Keratinocyte (primary cell): Measurements from ENCODE around the gene UCP2. TPM values are rescaled to one million over a fixed set of nuclear protein-coding genes. Genes with fewer than 3 reads are reported as not detected.

Experiments
- DNase-seq: peaks from one replicate; pipeline ENCODE4 v3.0.0-alpha.2; 2011; ENCODE audit warnings: low read depth, missing footprints, low spot score
- FAIRE-seq: peaks from 2 replicates; lab custom pipeline; 2011; peaks lifted over from hg19 to GRCh38; lab: Jason Lieb, UNC
- H2AFZ ChIP-seq: 2 replicates; pipeline ENCODE4 v1.6.0; 2012; ENCODE audit warnings: low read length, control low read depth, inconsistent platforms; ENCODE audit not compliant: control insufficient read depth
- H3K27ac ChIP-seq: 2 replicates; pipeline ENCODE4 v1.5.1; 2011; ENCODE audit warnings: low read length; ENCODE audit not compliant: control insufficient read depth, insufficient read depth
- H3K27me3 ChIP-seq: 3 replicates; pipeline ENCODE4 v1.6.0; 2011; ENCODE audit warnings: low read length; ENCODE audit not compliant: control insufficient read depth, insufficient read depth; ENCODE audit errors: extremely low read depth
- H3K36me3 ChIP-seq, 2 experiments: 2 replicates in 1 of 2; 3 replicates in 1 of 2; pipeline ENCODE4 v1.5.1; 2011; ENCODE audit warnings: low read length in 2 of 2, mild to moderate bottlenecking in 1 of 2; ENCODE audit not compliant: control insufficient read depth in 2 of 2, insufficient read depth in 2 of 2; ENCODE audit errors: extremely low read depth in 1 of 2
- H3K4me1 ChIP-seq: 3 replicates; pipeline ENCODE4 v1.5.1; 2011; ENCODE audit warnings: low read length; ENCODE audit not compliant: control insufficient read depth, insufficient read depth; ENCODE audit errors: extremely low read depth
- H3K4me2 ChIP-seq: 3 replicates; pipeline ENCODE4 v1.6.0; 2011; ENCODE audit warnings: low read depth, low read length; ENCODE audit not compliant: control insufficient read depth, insufficient read depth; ENCODE audit errors: extremely low read depth
- H3K4me3 ChIP-seq, 3 experiments: fragments of 200-600 bp in 1 of 3; sonication (generic) in 1 of 3; 2 replicates in 2 of 3; 3 replicates in 1 of 3; pipeline ENCODE4 v1.5.1; 2011 to 2016; ENCODE audit warnings: low read length in 3 of 3, mild to moderate bottlenecking in 3 of 3, control low read depth in 2 of 3, inconsistent platforms in 1 of 3, low read depth in 1 of 3, mixed read lengths in 1 of 3, mixed run types in 1 of 3, moderate library complexity in 1 of 3; ENCODE audit not compliant: control insufficient read depth in 2 of 3, insufficient read depth in 2 of 3; ENCODE audit errors: extremely low read depth in 1 of 3
- H3K79me2 ChIP-seq: 2 replicates; pipeline ENCODE4 v1.6.0; 2012; ENCODE audit warnings: low read length; ENCODE audit not compliant: control insufficient read depth, insufficient read depth
- H3K9ac ChIP-seq: 3 replicates; pipeline ENCODE4 v1.6.0; 2011; ENCODE audit warnings: low read length; ENCODE audit not compliant: control insufficient read depth, insufficient read depth; ENCODE audit errors: extremely low read depth
- H3K9me1 ChIP-seq: 3 replicates; pipeline ENCODE4 v1.6.0; 2011; ENCODE audit warnings: low read length; ENCODE audit not compliant: control insufficient read depth, insufficient read depth; ENCODE audit errors: extremely low read depth
- H3K9me3 ChIP-seq: 2 replicates; pipeline ENCODE4 v1.5.1; 2012; ENCODE audit warnings: low read depth, low read length; ENCODE audit not compliant: control insufficient read depth
- H4K20me1 ChIP-seq: 3 replicates; pipeline ENCODE4 v1.6.0; 2011; ENCODE audit warnings: low read length; ENCODE audit not compliant: control insufficient read depth, insufficient read depth; ENCODE audit errors: extremely low read depth
- EZH2 ChIP-seq: IDR thresholded peaks from one replicate; pipeline ENCODE4 v1.6.1; 2012; ENCODE audit warnings: inconsistent platforms, mild to moderate bottlenecking, low read length, moderate library complexity
- dilution Hi-C: fragments of 300-500 bp; cut with MboI; formaldehyde crosslinking; loops from one replicate; pipeline ENCODE4 v1.7.0; 2020; ENCODE audit warnings: low sequenced_read_pairs; ENCODE audit not compliant: extremely low pct_ligation_motif_present
- polyA plus RNA-seq, 5 experiments: library from polyadenylated mRNA; depleted of rRNA in 3 of 5; stranded (reverse) in 3 of 5; stranded (forward) in 1 of 5; unstranded in 1 of 5; fragments of >200 nt; gene quantifications; 1 replicate in 1 of 5; 2 replicates in 3 of 5; 3 replicates in 1 of 5; pipeline versions ENCODE4 v1.2.1 to v1.2.3, GENCODE V29; 2011 to 2012; ENCODE audit warnings: missing spikeins in 2 of 5, low read depth in 1 of 5, low replicate concordance in 1 of 5
- TF ChIP-seq, protein P1 (sequence below), 3 experiments: IDR thresholded peaks in 1 of 3; conservative IDR thresholded peaks in 1 of 3; optimal IDR thresholded peaks in 1 of 3; 2 replicates in 2 of 3; 3 replicates in 1 of 3; pipeline versions ENCODE3 to v1.5.1; 2011; ENCODE audit warnings: low read length in 3 of 3, mild to moderate bottlenecking in 3 of 3, moderate library complexity in 2 of 3, control low read depth in 1 of 3, inconsistent platforms in 1 of 3; ENCODE audit not compliant: insufficient read depth in 2 of 3; ENCODE audit errors: extremely low read depth in 1 of 3

UCP2 gene
- polyA plus RNA-seq, 1 donor (not counting 4 experiments of a cell fraction or from before 2014, with no cell fraction given) = 1.1 TPM

DNA sequence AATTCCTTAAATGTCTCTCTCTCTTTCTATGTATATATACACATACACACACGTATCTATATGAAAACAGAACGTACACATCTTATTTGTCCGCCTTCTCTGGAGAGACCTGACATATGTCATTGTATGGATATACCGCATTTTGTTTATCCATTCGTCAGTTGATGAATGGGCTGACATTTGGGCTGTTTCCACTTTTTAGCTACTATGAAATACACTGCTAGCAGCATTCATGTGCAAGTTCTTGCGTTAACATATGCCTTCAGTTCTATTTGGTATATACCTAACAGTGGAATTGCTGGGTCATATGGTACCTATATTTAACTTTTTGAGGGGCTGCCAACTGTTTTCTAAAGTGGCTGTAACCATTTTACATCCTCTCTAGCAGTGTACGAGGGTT, 49.9 kb downstream of the UCP2 start:
- H3K4me3 ChIP-seq = no peak overlapping the region
- TF ChIP-seq, protein P1, sequence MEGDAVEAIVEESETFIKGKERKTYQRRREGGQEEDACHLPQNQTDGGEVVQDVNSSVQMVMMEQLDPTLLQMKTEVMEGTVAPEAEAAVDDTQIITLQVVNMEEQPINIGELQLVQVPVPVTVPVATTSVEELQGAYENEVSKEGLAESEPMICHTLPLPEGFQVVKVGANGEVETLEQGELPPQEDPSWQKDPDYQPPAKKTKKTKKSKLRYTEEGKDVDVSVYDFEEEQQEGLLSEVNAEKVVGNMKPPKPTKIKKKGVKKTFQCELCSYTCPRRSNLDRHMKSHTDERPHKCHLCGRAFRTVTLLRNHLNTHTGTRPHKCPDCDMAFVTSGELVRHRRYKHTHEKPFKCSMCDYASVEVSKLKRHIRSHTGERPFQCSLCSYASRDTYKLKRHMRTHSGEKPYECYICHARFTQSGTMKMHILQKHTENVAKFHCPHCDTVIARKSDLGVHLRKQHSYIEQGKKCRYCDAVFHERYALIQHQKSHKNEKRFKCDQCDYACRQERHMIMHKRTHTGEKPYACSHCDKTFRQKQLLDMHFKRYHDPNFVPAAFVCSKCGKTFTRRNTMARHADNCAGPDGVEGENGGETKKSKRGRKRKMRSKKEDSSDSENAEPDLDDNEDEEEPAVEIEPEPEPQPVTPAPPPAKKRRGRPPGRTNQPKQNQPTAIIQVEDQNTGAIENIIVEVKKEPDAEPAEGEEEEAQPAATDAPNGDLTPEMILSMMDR (optimal IDR thresholded peaks at IDR 0.05 in 1 of 3, IDR thresholded peaks at IDR 0.05 in 1 of 3, conservative IDR thresholded peaks at IDR 0.05 in 1 of 3; ENCODE audit: extremely low read depth in 1 of 3, insufficient read depth in 2 of 3, low read length in 3 of 3) = no peak
- no peaks in the 10 kb centered on the region for H4K20me1 ChIP-seq
- no peaks in the 10 kb centered on the region for H3K9me3 ChIP-seq
- DNase-seq (no peak), FAIRE-seq (no peak)
- no peak overlapping the region for H3K27ac ChIP-seq
- no peak overlapping the region for H3K9ac ChIP-seq
- H3K36me3 ChIP-seq = peaks cover under 1 to 4% of the 10 kb centered on the region in 2 experiments
- no peaks in the 10 kb centered on the region for H3K4me1 ChIP-seq
- no peak overlapping the region for H2AFZ ChIP-seq
- H3K9me1 ChIP-seq = no peaks in the 10 kb centered on the region
- H3K27me3 ChIP-seq = no peaks in the 10 kb centered on the region
- no peak overlapping the region for H3K4me2 ChIP-seq
- no peaks in the 10 kb centered on the region for H3K79me2 ChIP-seq
- dilution Hi-C loops = no loop called here

- H3K9me1 ChIP-seq = no peaks in the 10 kb centered on the region
- dilution Hi-C loops = no loop called here
- H3K4me3 ChIP-seq = no peak overlapping the region
- no peak overlapping the region for H3K27ac ChIP-seq
- no peaks in the 10 kb centered on the region for H4K20me1 ChIP-seq
- H3K9ac ChIP-seq = no peak overlapping the region
- H2AFZ ChIP-seq = no peak overlapping the region
- H3K36me3 ChIP-seq = peaks cover 6 to 12% of the 10 kb centered on the region in 2 experiments
- no peak for TF ChIP-seq EZH2
- TF ChIP-seq, protein P1 (optimal IDR thresholded peaks at IDR 0.05 in 1 of 3, IDR thresholded peaks at IDR 0.05 in 1 of 3, conservative IDR thresholded peaks at IDR 0.05 in 1 of 3; ENCODE audit: extremely low read depth in 1 of 3, insufficient read depth in 2 of 3, low read length in 3 of 3) = no peak
- FAIRE-seq (no peak), DNase-seq (no peak)
- no peaks in the 10 kb centered on the region for H3K79me2 ChIP-seq
- H3K4me1 ChIP-seq = no peaks in the 10 kb centered on the region
- H3K27me3 ChIP-seq = no peaks in the 10 kb centered on the region
- H3K9me3 ChIP-seq = no peaks in the 10 kb centered on the region
- H3K4me2 ChIP-seq = no peak overlapping the region
Measured at GRCh38 chr11:73931951-73932350, 50.7 kb downstream of the UCP2 start.
